GM12891 (cell line): ENCODE measurements around the gene CNTN4.

Experiments used
- DNase-seq: peaks from one replicate; pipeline ENCODE4 v3.0.0; 2011; ENCODE audit warnings: low spot score; ENCODE audit not compliant: insufficient read length
- FAIRE-seq: peaks from 2 replicates; lab custom pipeline; 2011; peaks lifted over from hg19 to GRCh38; lab: Jason Lieb, UNC
- PAX5 ChIP-seq: IDR thresholded peaks from 2 replicates; pipeline ENCODE4 v1.6.1; 2011; ENCODE audit warnings: low read length, moderate library complexity, mild to moderate bottlenecking; ENCODE audit not compliant: insufficient read depth, severe bottlenecking
- POLR2A ChIP-seq: IDR thresholded peaks from 2 replicates; pipeline ENCODE4 v1.6.1; 2011; ENCODE audit warnings: low read depth, low read length, control low read depth
- POLR2AphosphoS5 ChIP-seq: IDR thresholded peaks from 2 replicates; pipeline ENCODE4 v1.6.1; 2011; ENCODE audit warnings: low read depth, low read length, control low read depth
- POU2F2 ChIP-seq: IDR thresholded peaks from 2 replicates; pipeline ENCODE4 v1.6.1; 2011; ENCODE audit warnings: low read depth, mild to moderate bottlenecking, control low read depth, low read length, moderate library complexity
- SPI1 ChIP-seq: IDR thresholded peaks from 2 replicates; pipeline ENCODE4 v1.6.1; 2011; ENCODE audit warnings: low read depth, low read length, control low read depth
- TAF1 ChIP-seq: IDR thresholded peaks from 2 replicates; pipeline ENCODE4 v1.6.1; 2011; ENCODE audit warnings: low read depth, low read length, control low read depth

CNTN4 gene

GRCh38 chr3:2543247-2543646 is 444.6 kb downstream of the CNTN4 start:
- no peak for DNase-seq
- no peak for TF ChIP-seq POU2F2
- no peak for TF ChIP-seq POLR2A
- no peak for TF ChIP-seq TAF1
- TF ChIP-seq PAX5, result no peak
- TF ChIP-seq SPI1, result no peak
- no peak for TF ChIP-seq POLR2AphosphoS5
- no peak for FAIRE-seq

GRCh38 chr3:2544212-2544611 is 445.5 kb downstream of the CNTN4 start:
- no peak for TF ChIP-seq TAF1
- no peak for TF ChIP-seq PAX5
- no peak for TF ChIP-seq POLR2A
- no peak for FAIRE-seq
- DNase-seq, result no peak

DNA sequence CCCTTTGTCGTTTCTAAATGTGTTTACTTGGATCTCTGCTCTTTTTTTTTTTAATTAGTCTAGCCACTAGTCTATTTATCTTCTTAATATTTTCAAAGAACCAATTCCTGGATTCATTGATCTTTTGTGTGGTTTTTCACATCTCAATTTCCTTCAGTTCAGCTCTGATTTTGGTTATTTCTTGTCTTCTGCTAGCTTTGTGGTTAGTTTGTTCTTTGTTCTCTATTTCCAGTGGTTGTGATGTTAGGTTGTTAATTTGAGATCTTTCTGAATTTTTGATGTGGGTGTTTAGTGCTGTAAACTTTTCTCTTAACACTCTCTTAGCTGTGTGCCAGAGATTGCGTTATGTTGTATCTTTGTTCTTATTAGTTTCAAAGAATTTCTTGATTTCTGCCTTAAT is 446.1 kb downstream of the CNTN4 start:
- TF ChIP-seq PAX5, result no peak
- no peak for TF ChIP-seq POLR2A
- no peak for TF ChIP-seq POU2F2
- TF ChIP-seq SPI1, result no peak
- TF ChIP-seq TAF1, result no peak
- TF ChIP-seq POLR2AphosphoS5, result no peak
- no peak for DNase-seq
- FAIRE-seq, result no peak

GRCh38 chr3:2547049-2547448 is 448.4 kb downstream of the CNTN4 start:
- DNase-seq (no peak), FAIRE-seq (no peak)
- TF ChIP-seq SPI1 (no peak), POLR2AphosphoS5 (no peak), POLR2A (no peak), PAX5 (no peak), POU2F2 (no peak), TAF1 (no peak)

- FAIRE-seq (no peak), DNase-seq (no peak)
- TF ChIP-seq SPI1 (no peak), POLR2A (no peak), PAX5 (no peak), POLR2AphosphoS5 (no peak), TAF1 (no peak), POU2F2 (no peak)
Measured at GRCh38 chr3:2554656-2555055, 456.0 kb downstream of the CNTN4 start.

GRCh38 chr3:2558796-2559195 is 460.1 kb downstream of the CNTN4 start:
- FAIRE-seq, result no peak
- TF ChIP-seq TAF1, result no peak
- TF ChIP-seq POLR2AphosphoS5, result no peak
- no peak for TF ChIP-seq SPI1
- TF ChIP-seq PAX5, result no peak
- TF ChIP-seq POU2F2, result no peak
- no peak for TF ChIP-seq POLR2A
- DNase-seq, result no peak

GRCh38 chr3:2567451-2567850 is 468.8 kb downstream of the CNTN4 start:
- no peak for TF ChIP-seq SPI1
- no peak for TF ChIP-seq POU2F2
- TF ChIP-seq POLR2AphosphoS5, result no peak
- TF ChIP-seq PAX5, result no peak
- TF ChIP-seq POLR2A, result no peak
- DNase-seq, result no peak
- no peak for FAIRE-seq

- no peak for TF ChIP-seq PAX5
- TF ChIP-seq SPI1, result no peak
- no peak for TF ChIP-seq TAF1
- TF ChIP-seq POU2F2, result no peak
- TF ChIP-seq POLR2A, result no peak
- no peak for TF ChIP-seq POLR2AphosphoS5
- DNase-seq (no peak), FAIRE-seq (no peak)
Measured at GRCh38 chr3:2568156-2568555, 469.5 kb downstream of the CNTN4 start.

GRCh38 chr3:2568929-2569328 is 470.3 kb downstream of the CNTN4 start:
- no peak for TF ChIP-seq SPI1
- no peak for TF ChIP-seq TAF1
- TF ChIP-seq PAX5, result no peak
- no peak for TF ChIP-seq POU2F2
- no peak for TF ChIP-seq POLR2AphosphoS5
- no peak for TF ChIP-seq POLR2A
- FAIRE-seq, result no peak
- DNase-seq, result no peak

DNA sequence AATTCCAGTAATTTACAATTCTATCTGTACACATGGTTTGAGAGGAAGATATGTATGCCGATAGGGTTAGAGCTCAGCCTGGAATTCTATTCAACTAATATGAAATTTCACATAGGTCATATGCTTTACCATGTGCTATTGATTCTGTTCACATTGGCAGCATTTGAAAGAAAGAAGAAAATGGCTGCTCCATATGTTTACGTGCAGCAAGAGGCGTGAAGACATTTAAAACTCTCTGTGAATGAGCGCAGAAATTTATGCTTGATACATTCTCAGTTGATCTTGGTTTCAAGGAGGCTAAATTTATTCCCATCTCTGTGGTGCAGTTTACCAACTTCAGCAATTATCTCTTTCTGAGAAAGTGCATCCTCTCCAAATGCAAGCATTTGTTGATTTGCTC is 478.9 kb downstream of the CNTN4 start:
- FAIRE-seq, result no peak
- TF ChIP-seq SPI1, result no peak
- no peak for TF ChIP-seq POU2F2
- TF ChIP-seq POLR2AphosphoS5, result no peak
- TF ChIP-seq PAX5, result no peak
- TF ChIP-seq POLR2A, result no peak
- no peak for TF ChIP-seq TAF1
- DNase-seq, result no peak
